Fibroblast of the aortic adventitia (primary cell): ENCODE measurements around the gene SSH2. TPM values are rescaled to one million over a fixed set of nuclear protein-coding genes. Genes with fewer than 3 reads are reported as not detected.
A peak's percentile ranks its signal among the peaks of the same experiment; 100 is the strongest.

Source experiments
- DNase-seq: peaks from one replicate; pipeline ENCODE4 v3.0.0-alpha.2; 2010; ENCODE audit warnings: low read depth
- H3K4me3 ChIP-seq: 2 replicates; pipeline ENCODE4 v1.5.1; 2011; ENCODE audit warnings: low read depth, mild to moderate bottlenecking, control low read depth, low read length, moderate library complexity
- total RNA-seq: library from RNA; depleted of rRNA; stranded (reverse); fragments of >200 nt; gene quantifications from 2 replicates; pipeline ENCODE4 v1.2.3, GENCODE V29; 2012; ENCODE audit warnings: low replicate concordance
- TF ChIP-seq, protein P1 (sequence below): IDR thresholded peaks from 2 replicates; pipeline ENCODE4 v1.5.1; 2011; ENCODE audit warnings: mild to moderate bottlenecking, low read length, control low read depth, inconsistent platforms; ENCODE audit not compliant: insufficient read depth

Gene SSH2
- total RNA-seq, 1 donor = 21.1 TPM

DNA sequence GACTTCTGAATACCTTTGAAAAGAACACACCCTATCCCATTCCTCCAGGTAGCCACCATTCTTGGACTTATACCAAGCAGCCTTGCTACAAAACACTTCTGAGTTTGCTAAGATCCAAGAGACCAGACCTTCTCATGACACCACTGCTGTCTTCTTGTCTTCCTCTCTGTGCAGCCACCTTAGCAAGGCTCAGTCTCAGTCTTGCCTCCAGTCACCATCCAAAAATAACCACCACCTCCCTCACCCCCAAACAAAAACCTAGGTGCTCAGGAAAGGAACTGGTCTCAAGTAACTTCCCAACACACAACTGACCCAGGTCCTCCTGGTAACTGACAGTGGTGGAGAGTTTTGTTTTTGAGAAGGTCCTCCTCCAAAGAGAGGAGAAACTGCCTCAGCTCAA, 216.4 kb downstream of the SSH2 start:
- H3K4me3 ChIP-seq = no peak overlapping the region
- TF ChIP-seq, protein P1, sequence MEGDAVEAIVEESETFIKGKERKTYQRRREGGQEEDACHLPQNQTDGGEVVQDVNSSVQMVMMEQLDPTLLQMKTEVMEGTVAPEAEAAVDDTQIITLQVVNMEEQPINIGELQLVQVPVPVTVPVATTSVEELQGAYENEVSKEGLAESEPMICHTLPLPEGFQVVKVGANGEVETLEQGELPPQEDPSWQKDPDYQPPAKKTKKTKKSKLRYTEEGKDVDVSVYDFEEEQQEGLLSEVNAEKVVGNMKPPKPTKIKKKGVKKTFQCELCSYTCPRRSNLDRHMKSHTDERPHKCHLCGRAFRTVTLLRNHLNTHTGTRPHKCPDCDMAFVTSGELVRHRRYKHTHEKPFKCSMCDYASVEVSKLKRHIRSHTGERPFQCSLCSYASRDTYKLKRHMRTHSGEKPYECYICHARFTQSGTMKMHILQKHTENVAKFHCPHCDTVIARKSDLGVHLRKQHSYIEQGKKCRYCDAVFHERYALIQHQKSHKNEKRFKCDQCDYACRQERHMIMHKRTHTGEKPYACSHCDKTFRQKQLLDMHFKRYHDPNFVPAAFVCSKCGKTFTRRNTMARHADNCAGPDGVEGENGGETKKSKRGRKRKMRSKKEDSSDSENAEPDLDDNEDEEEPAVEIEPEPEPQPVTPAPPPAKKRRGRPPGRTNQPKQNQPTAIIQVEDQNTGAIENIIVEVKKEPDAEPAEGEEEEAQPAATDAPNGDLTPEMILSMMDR = no peak
- no peak for DNase-seq

DNA sequence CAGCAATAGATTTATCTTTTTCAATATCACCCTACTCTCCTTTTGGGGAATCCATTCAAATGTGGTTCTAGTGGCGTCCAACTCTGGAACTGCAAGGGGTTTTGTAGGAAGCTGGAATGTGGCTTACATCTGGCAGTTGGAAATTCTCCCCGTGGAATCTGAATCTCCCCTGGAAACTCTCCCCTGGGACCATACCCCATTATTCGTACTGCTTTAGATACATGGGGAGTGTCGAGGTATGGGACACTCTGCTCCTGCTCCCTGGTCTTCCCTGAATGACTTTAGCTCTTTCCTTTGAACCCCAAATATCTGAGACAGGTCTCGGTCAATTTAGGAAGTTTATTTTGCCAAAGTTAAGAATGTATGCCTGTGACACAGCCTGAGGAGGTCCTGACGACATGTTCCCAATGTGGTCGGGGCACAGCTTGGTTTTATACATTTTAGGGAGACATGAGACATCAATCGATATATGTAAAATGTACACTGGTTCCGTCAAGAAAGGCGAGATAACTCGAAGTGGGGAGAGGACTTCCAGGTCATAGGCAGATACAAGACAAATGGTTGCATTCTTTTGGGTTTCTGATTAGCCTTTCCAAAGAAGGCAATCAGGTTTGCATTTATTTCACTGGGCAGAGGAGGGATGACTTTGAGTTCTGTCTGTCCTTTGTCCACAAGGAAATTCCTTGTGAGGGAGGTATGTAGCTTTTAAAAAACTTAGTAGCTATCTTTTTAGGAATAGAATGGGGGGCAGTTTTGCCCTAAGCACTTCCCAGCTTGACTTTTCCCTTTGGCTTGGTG, 218.2 kb downstream of the SSH2 start:
- no peak overlapping the region for H3K4me3 ChIP-seq
- DNase-seq = no peak
- TF ChIP-seq, protein P1 = no peak

DNA sequence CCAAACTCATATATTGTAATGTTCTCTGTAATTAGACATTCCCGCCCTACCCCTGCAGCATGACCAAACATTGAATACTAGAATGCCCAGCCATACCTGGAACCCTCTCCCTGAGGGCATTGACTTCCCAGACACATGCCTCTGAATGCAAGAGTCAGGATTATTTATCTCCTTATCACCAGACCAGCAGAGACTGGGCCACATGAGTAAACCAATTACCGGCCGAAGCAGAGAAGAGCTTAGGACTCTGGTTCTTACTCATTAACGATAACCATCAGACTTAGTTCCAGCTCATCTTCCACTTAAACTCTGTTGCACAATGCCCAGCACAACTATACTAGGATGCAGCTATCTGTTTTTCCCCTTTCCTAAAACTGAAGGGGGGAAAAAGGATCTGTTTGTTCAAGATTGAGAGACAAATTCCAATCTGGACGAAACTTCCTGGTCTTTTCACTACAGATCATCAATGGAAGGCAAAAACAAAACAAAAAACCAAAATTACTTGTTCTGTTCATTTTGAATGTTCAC, 219.1 kb downstream of the SSH2 start:
- peak; percentile 47 for DNase-seq
- no peak overlapping the region for H3K4me3 ChIP-seq
- TF ChIP-seq, protein P1 = no peak

DNA sequence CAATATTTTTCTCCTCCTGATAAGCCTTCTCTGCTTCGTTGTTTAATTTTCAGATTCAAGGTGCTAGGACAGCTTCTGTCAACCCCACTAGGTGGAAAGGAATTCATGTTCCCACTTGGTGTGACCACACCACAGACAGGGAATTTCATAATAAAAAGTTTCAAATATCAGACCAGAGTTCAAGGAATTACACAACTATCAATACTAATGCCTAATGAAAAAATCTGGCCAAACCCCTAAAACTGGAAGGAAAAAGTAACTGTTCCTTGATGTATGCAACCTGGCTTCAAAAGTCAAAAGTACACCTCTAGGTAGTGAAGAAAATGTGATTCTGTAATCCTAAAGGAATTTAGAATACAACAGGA, 219.5 kb downstream of the SSH2 start:
- TF ChIP-seq, protein P1 = no peak
- DNase-seq = no peak
- no peak overlapping the region for H3K4me3 ChIP-seq

DNA sequence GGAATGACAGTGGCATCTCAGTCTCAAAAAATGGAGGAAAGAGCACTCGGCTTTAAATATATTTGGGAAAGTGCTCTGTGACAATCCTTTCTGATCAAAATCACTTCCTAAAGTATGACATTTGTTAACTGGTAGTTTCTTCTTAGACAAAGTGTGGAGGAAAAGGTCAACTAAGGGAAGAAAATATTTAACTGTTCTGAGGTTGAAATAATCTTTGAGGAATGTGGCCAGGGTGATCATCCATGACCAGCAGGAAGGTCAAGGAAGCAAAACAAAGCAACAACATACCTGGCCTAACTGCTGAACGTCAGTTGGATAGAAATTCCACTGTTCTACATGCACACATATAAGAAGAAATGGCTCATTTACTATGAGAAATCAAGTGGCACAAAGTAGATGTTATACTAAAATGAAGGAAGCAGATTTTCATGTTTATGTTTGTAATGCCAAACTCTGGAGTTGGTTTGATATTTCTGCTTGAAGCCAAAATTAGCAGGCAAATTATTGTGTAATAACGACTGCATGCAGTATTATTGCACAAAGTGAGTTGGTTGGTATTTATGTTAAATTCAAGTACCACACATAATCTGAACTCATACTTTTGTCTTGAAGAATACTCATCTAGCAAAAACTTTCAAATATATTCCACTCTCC, 220.0 kb downstream of the SSH2 start:
- TF ChIP-seq, protein P1 = no peak
- DNase-seq = peak; percentile 34
- no peak overlapping the region for H3K4me3 ChIP-seq

DNA sequence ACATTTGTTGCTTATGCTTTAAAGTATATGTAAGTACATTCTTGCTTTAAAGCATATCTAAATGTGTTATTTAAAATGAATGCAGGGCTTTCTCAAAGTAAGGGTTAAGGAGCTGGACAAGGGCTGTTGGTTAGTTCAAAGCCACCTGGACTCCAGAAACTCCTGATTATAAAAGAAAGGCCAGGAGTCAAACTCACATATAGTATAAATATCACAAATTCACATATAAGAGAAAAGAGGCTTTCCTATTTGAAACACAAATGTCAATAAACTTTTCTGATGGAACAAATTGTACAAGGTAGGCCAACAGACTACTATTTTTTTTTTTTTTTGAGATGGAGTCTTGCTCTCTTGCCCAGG, 222.8 kb downstream of the SSH2 start:
- TF ChIP-seq, protein P1 = no peak
- no peak overlapping the region for H3K4me3 ChIP-seq
- DNase-seq = no peak

DNA sequence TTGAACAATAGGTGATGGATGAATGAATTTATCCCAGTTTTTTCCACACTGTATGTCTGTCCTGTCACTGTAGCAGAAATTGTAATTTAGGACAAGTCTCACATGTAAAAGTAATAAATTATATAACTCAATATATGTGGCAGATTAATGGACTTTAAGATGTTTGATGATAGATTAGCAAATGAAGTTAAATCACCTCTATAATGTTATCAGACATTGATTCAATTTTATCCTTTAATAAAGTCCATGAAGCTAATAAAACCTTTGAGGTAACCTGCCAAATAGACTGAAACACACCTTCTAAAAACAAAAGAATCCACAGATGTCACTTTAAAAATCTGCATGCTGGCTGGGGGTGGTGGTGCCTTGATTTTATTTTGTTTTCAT, 224.0 kb downstream of the SSH2 start:
- TF ChIP-seq, protein P1 = no peak
- H3K4me3 ChIP-seq = no peak overlapping the region
- DNase-seq = no peak
